HepG2 (cell line): Measurements from ENCODE around the gene TECPR1. TPM values are rescaled to one million over a fixed set of nuclear protein-coding genes. Genes with fewer than 3 reads are reported as not detected.
A peak's percentile ranks its signal among the peaks of the same experiment; 100 is the strongest.

Experiments
- ATF4 ChIP-seq, 2 experiments: fragments of 450-650 bp in 1 of 2; sonication (generic) in 1 of 2; formaldehyde crosslinking; IDR thresholded peaks; 2 replicates each; pipeline versions ENCODE4 v1.5.0 to v1.8.0; 2020 to 2022; ENCODE audit warnings: mild to moderate bottlenecking in 1 of 2, missing genetic modification reagents in 1 of 2
- CSRNP1 ChIP-seq: sonication (generic); formaldehyde crosslinking; IDR thresholded peaks from 2 replicates; pipeline ENCODE4 v1.8.1; 2023; ENCODE audit warnings: mild to moderate bottlenecking, missing genetic modification reagents
- E2F1 ChIP-seq: sonication (generic); formaldehyde crosslinking; IDR thresholded peaks from 2 replicates; pipeline ENCODE4 v1.5.0; 2020; ENCODE audit warnings: missing genetic modification reagents
- GTF2F1 ChIP-seq: fragments of 150-350 bp; IDR thresholded peaks from 2 replicates; pipeline ENCODE4 v1.6.1; 2014; ENCODE audit warnings: low read length
- HMGA1 ChIP-seq: sonication (generic); formaldehyde crosslinking; conservative IDR thresholded peaks from 2 replicates; pipeline ENCODE4 v1.4.0; 2020; ENCODE audit warnings: missing genetic modification reagents
- NR2C2 ChIP-seq: sonication (generic); formaldehyde crosslinking; IDR thresholded peaks from 2 replicates; pipeline ENCODE4 v1.4.0; 2020; ENCODE audit warnings: missing genetic modification reagents, mild to moderate bottlenecking, moderate library complexity, borderline replicate concordance
- PHB2 ChIP-seq: fragments of 450-650 bp; IDR thresholded peaks from 2 replicates; pipeline ENCODE4 v1.6.1; 2018; ENCODE audit not compliant: partially characterized antibody
- RFXAP ChIP-seq: sonication (generic); formaldehyde crosslinking; IDR thresholded peaks from 2 replicates; pipeline ENCODE4 v1.4.0; 2020; ENCODE audit warnings: missing genetic modification reagents, borderline replicate concordance
- SETDB1 ChIP-seq: sonication (generic); formaldehyde crosslinking; IDR thresholded peaks from 2 replicates; pipeline ENCODE4 v1.5.1; 2020; ENCODE audit warnings: missing genetic modification reagents, mild to moderate bottlenecking, borderline replicate concordance
- SRF ChIP-seq: IDR thresholded peaks from 2 replicates; pipeline ENCODE4 v1.6.1; 2011; ENCODE audit warnings: mild to moderate bottlenecking, low read depth, low read length, moderate library complexity
- ZNF274 ChIP-seq: sonication (generic); formaldehyde crosslinking; IDR thresholded peaks from 2 replicates; pipeline ENCODE4 v1.5.1; 2020; ENCODE audit warnings: mild to moderate bottlenecking, missing genetic modification reagents
- ZNF484 ChIP-seq: sonication (generic); formaldehyde crosslinking; IDR thresholded peaks from 2 replicates; pipeline ENCODE4 v1.5.1; 2020; ENCODE audit warnings: mild to moderate bottlenecking, low read depth, missing genetic modification reagents, borderline replicate concordance
- ZNF510 ChIP-seq: sonication (generic); formaldehyde crosslinking; IDR thresholded peaks from 2 replicates; pipeline ENCODE4 v1.4.0; 2020; ENCODE audit warnings: low read depth, mild to moderate bottlenecking, missing genetic modification reagents
- ZNF547 ChIP-seq: sonication (generic); formaldehyde crosslinking; IDR thresholded peaks from 2 replicates; pipeline ENCODE4 v1.5.1; 2020; ENCODE audit warnings: mild to moderate bottlenecking, missing genetic modification reagents
- ZNF749 ChIP-seq: sonication (generic); formaldehyde crosslinking; IDR thresholded peaks from 2 replicates; pipeline ENCODE4 v1.8.0; 2022; ENCODE audit warnings: mild to moderate bottlenecking, missing genetic modification reagents, moderate library complexity, borderline replicate concordance
- ZNF879 ChIP-seq: sonication (generic); formaldehyde crosslinking; IDR thresholded peaks from 2 replicates; pipeline ENCODE4 v1.8.1; 2023; ENCODE audit warnings: missing genetic modification reagents
- polyA plus RNA-seq, 8 experiments: library from polyadenylated mRNA; depleted of rRNA in 3 of 8; stranded (reverse) in 7 of 8; unstranded in 1 of 8; fragments of >200 nt; fragmentation: Illumina TruSeq in 4 of 8; extraction: Trizol in 4 of 8; gene quantifications; 2 replicates each; pipeline versions ENCODE4 v1.2.1 to v1.2.3, GENCODE V29; 2011 to 2016; ENCODE audit warnings: low read depth in 4 of 8, missing spikeins in 1 of 8, mixed read lengths in 1 of 8; ENCODE audit not compliant: insufficient read depth in 1 of 8
- total RNA-seq, 5 experiments: library from RNA; depleted of rRNA; stranded (reverse); fragments of >200 nt; fragmentation: Illumina TruSeq; extraction: Trizol; gene quantifications; 2 replicates each; pipeline ENCODE4 v1.2.3, GENCODE V29; 2016; ENCODE audit warnings: low read depth in 1 of 5
- TF ChIP-seq, protein P1 (sequence below): IDR thresholded peaks from 2 replicates; pipeline ENCODE4 v1.6.1; 2012; ENCODE audit warnings: low read depth, low read length, improper control_type of control experiment
- TF ChIP-seq, protein P2 (sequence below): sonication (generic); formaldehyde crosslinking; IDR thresholded peaks from 2 replicates; pipeline ENCODE4 v1.4.0; 2020; ENCODE audit warnings: mild to moderate bottlenecking, missing genetic modification reagents, borderline replicate concordance

The TECPR1 gene
- total and polyA plus RNA-seq, 2 of the 13 experiments (the other 11 are each of a cell fraction or from before 2014, with no cell fraction given), result 2.3 to 6.3 TPM

- TF ChIP-seq GTF2F1 (no peak), NR2C2 (peak; percentile 75), ATF4 (CRISPR knock-in tag; IDR thresholded peaks at IDR 0.05) (peak in 1 of 2 experiments; percentile 68; a peak in 2 of 4 replicates), E2F1 (CRISPR knock-in tag) (no peak), HMGA1 (no peak), ZNF749 (CRISPR knock-in tag) (no peak), SETDB1 (no peak), ZNF547 (CRISPR knock-in tag) (no peak), ZNF274 (CRISPR knock-in tag) (no peak), PHB2 (no peak), RFXAP (no peak), ZNF484 (CRISPR knock-in tag) (no peak), SRF (no peak), ZNF879 (CRISPR knock-in tag) (no peak), CSRNP1 (CRISPR knock-in tag) (no peak), ZNF510 (CRISPR knock-in tag) (no peak)
- TF ChIP-seq, protein P1, sequence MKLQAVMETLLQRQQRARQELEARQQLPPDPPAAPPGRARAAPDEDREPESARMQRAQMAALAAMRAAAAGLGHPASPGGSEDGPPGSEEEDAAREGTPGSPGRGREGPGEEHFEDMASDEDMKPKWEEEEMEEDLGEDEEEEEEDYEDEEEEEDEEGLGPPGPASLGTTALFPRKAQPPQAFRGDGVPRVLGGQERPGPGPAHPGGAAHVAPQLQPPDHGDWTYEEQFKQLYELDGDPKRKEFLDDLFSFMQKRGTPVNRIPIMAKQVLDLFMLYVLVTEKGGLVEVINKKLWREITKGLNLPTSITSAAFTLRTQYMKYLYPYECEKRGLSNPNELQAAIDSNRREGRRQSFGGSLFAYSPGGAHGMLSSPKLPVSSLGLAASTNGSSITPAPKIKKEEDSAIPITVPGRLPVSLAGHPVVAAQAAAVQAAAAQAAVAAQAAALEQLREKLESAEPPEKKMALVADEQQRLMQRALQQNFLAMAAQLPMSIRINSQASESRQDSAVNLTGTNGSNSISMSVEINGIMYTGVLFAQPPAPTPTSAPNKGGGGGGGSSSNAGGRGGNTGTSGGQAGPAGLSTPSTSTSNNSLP, result peak; percentile 35; the same call in 1 of the 2 replicates
- TF ChIP-seq, protein P2, sequence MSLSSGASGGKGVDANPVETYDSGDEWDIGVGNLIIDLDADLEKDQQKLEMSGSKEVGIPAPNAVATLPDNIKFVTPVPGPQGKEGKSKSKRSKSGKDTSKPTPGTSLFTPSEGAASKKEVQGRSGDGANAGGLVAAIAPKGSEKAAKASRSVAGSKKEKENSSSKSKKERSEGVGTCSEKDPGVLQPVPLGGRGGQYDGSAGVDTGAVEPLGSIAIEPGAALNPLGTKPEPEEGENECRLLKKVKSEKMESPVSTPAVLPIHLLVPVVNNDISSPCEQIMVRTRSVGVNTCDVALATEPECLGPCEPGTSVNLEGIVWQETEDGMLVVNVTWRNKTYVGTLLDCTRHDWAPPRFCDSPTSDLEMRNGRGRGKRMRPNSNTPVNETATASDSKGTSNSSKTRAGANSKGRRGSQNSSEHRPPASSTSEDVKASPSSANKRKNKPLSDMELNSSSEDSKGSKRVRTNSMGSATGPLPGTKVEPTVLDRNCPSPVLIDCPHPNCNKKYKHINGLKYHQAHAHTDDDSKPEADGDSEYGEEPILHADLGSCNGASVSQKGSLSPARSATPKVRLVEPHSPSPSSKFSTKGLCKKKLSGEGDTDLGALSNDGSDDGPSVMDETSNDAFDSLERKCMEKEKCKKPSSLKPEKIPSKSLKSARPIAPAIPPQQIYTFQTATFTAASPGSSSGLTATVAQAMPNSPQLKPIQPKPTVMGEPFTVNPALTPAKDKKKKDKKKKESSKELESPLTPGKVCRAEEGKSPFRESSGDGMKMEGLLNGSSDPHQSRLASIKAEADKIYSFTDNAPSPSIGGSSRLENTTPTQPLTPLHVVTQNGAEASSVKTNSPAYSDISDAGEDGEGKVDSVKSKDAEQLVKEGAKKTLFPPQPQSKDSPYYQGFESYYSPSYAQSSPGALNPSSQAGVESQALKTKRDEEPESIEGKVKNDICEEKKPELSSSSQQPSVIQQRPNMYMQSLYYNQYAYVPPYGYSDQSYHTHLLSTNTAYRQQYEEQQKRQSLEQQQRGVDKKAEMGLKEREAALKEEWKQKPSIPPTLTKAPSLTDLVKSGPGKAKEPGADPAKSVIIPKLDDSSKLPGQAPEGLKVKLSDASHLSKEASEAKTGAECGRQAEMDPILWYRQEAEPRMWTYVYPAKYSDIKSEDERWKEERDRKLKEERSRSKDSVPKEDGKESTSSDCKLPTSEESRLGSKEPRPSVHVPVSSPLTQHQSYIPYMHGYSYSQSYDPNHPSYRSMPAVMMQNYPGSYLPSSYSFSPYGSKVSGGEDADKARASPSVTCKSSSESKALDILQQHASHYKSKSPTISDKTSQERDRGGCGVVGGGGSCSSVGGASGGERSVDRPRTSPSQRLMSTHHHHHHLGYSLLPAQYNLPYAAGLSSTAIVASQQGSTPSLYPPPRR, result peak; percentile 83; the same call in 1 of the 2 replicates
Measured at GRCh38 chr7:98300595-98301372, 48.8 kb upstream of the TECPR1 start (continued).
